ENCODE results near the gene PSAP.

The PSAP gene

DNA sequence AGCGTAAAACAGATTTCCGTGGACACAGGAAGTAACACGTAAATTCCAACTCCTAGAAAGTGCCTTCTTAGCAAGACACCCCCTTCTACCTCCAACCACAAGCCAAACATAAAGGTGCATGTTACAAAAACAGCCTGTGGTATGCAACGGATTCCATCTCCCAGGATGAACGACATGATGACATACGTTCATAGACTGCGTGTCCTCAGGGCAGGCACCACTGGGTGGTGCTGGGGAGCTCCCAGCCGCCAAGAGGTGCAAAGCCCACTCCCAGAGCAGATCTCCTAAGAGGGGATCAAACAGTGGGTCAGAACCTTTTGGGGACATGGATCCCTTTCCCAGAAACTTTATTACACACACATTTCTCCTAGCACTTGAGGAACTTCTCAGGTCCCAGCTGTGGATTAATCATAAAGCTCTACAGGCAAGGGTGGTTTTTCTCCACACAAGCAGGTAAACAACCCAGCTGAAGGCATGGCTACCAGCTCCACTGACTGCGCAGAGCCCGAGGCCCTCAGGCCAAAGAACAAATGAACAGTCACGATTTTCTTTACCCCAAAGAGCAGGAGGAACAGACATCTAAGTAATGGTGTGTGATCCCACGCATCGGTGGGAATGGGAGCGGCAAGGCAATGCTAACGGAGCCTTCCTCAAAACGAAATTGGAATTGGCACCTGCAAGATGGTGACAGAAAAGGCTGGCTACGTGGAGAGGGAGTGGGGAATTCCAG lies 13.8 kb downstream of the PSAP start:
- DNase-seq (ENCODE audit: low read depth, low spot score) = no peak
- TF ChIP-seq, protein P1, sequence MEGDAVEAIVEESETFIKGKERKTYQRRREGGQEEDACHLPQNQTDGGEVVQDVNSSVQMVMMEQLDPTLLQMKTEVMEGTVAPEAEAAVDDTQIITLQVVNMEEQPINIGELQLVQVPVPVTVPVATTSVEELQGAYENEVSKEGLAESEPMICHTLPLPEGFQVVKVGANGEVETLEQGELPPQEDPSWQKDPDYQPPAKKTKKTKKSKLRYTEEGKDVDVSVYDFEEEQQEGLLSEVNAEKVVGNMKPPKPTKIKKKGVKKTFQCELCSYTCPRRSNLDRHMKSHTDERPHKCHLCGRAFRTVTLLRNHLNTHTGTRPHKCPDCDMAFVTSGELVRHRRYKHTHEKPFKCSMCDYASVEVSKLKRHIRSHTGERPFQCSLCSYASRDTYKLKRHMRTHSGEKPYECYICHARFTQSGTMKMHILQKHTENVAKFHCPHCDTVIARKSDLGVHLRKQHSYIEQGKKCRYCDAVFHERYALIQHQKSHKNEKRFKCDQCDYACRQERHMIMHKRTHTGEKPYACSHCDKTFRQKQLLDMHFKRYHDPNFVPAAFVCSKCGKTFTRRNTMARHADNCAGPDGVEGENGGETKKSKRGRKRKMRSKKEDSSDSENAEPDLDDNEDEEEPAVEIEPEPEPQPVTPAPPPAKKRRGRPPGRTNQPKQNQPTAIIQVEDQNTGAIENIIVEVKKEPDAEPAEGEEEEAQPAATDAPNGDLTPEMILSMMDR (IDR thresholded peaks at IDR 0.05; ENCODE audit: low read depth, low read length) = peak; percentile 58
- no peak overlapping the region for H3K4me3 ChIP-seq (ENCODE audit: low read depth, low read length)
- in situ Hi-C loops (cut with HindIII; ENCODE audit: low sequenced_read_pairs) = no loop called here

DNA sequence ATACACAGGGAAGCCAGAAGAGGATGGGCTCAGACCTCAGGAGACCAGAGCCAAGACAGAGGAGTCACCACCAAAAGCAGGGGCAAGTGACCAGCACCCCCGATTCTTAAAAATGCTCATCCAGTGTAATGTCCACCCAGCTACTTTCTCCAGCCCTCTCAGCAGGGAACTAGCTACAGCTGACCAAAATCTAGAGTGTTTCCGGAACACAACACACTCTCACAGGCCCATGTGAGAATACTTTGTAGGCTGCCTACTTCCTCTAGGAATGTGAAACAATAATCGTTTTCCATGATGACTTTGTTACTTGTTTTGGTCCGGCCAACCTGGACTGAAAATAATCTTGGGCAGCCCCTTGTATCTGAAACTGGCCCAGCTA lies 14.5 kb downstream of the PSAP start:
- no peak overlapping the region for H3K4me3 ChIP-seq (ENCODE audit: low read depth, low read length)
- TF ChIP-seq, protein P1 (IDR thresholded peaks at IDR 0.05; ENCODE audit: low read depth, low read length) = no peak
- in situ Hi-C loops (cut with HindIII; ENCODE audit: low sequenced_read_pairs) = no loop called here
- peak; percentile 62 for DNase-seq (ENCODE audit: low read depth, low spot score)

DNA sequence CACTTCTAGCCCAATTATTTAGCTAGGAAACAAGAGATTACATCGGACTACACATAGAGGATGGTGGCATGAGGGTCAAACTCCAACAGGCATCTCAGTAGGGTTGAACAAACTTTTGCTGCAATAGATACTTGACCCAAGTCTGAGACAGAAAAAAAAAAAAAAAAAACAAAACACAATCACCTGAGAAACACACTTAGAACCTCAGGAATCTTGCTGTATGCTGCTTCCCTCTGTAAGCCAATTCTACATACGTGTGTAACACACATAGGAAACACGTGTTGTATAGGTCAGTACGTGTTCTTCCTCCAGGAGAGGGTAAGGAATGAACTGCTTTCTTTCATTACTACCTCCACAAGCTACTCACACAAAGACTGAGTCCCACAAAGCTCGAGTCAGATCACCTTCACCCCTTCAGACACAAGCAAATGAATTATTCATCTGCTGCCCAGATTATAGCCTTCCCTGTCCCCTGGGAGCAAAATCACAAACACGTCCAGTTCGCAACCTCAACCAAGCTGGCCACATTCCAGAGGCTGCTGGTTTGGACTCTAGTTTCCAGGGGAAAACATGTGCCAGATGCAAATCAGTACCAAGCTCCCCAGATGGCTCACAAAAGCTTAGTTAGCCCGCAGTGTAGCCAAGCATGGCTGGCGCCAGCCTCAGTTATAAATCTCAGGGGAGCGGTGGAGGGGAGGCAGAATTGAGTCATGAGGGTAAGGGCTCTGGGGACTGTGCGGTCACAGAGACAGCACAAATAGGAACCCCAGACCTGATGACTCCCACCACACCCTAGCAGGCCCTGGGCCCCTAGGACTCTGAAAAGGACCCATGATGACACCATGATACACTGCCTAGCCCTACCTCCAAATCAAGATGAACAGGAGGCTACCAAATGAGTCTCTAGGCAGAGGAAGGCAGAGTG lies 15.1 kb downstream of the PSAP start:
- H3K4me3 ChIP-seq (ENCODE audit: low read depth, low read length) = no peak overlapping the region
- peak; percentile 93 for DNase-seq (ENCODE audit: low read depth, low spot score)
- TF ChIP-seq, protein P1 (IDR thresholded peaks at IDR 0.05; ENCODE audit: low read depth, low read length) = no peak
- in situ Hi-C loops (cut with HindIII; ENCODE audit: low sequenced_read_pairs) = no loop called here

DNA sequence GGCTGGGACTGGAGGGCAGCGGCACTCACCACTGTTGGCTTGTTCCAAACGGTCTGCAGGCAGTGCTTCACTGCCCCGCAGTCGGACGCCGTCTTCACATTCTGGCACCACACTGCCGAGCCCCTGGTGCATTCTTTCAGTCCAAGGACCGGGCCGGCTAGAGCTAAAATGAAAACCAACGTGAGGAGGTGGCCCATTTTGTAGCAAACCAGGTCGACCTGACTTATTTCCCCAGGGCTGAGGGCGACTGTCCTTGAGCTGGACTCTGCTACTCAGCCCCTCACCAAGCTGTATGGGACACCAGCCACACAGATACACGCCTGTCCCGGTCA lies 16.7 kb downstream of the PSAP start:
- DNase-seq (ENCODE audit: low read depth, low spot score) = no peak
- H3K4me3 ChIP-seq (ENCODE audit: low read depth, low read length) = no peak overlapping the region
- TF ChIP-seq, protein P1 (IDR thresholded peaks at IDR 0.05; ENCODE audit: low read depth, low read length) = no peak
- in situ Hi-C loops (cut with HindIII; ENCODE audit: low sequenced_read_pairs) = no loop called here

DNA sequence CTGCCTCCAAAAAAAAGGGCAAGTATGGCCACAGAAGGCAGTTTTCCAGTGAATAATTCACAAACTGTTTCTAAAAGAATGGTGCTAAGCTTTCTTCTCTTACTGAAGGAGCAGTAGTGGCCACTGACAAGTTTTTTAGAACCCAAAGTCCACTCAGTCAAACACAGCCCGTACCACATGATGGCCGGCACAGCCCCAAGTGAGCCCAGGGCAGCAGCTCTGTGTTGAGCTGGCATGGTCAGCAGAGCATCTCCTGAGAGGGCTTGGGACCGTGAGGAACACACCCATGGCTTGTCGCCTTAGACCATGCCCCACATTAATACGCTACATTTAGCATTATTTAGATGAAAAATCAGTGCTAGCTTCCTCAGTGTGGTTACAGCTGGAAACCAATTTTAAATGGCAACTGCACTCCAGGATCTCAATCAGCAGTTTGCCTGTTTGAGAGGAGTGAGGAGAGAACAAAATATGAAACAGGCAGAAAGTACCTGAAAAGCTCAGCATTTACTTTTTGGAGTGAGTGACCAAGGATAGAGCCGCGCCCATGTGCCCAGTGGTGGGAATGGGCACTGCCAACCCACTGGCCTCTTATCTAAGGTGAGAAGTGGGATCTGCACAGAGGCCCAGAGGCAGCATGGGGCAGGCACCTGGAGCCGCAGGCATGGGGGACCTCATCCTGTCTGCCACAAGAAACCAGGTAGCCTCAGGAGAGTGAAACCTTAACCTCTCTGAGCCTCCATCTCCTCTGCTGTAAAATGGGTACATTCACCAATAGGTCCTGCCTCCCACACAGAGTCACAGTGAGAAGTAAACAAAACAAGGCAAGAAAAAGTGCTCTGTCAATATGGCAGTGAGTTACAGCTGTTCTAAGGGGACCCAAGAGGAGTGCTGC lies 17.4 kb downstream of the PSAP start:
- in situ Hi-C loops (cut with HindIII; ENCODE audit: low sequenced_read_pairs) = no loop called here
- no peak for DNase-seq (ENCODE audit: low read depth, low spot score)
- H3K4me3 ChIP-seq (ENCODE audit: low read depth, low read length) = no peak overlapping the region
- TF ChIP-seq, protein P1 (IDR thresholded peaks at IDR 0.05; ENCODE audit: low read depth, low read length) = no peak

DNA sequence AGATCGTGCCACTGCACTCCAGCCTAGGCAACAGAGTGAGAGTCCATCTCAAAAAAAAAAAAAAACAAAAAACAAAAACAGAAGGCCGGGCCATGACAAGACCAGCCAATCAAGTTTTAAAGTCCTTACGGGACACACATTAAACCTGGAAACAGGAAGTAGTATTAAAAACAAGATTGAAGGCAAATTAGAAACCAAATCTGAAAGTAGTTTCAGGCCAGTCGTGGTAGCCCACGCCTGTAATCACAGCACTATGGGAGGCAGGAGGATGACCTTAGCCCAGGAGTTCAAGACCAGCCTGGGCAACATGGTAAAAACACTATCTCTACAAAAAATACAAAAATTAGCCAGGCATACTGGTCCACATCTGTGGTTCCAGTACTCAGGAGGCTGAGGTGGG lies 18.1 kb downstream of the PSAP start:
- in situ Hi-C loops (cut with HindIII; ENCODE audit: low sequenced_read_pairs) = no loop called here
- TF ChIP-seq, protein P1 (IDR thresholded peaks at IDR 0.05; ENCODE audit: low read depth, low read length) = no peak

More for the DNA sequence above, 18.1 kb downstream of the PSAP start:
- DNase-seq (ENCODE audit: low read depth, low spot score) = no peak
- H3K4me3 ChIP-seq (ENCODE audit: low read depth, low read length) = no peak overlapping the region
